NCI-H526 (cell line): ENCODE measurements around the gene MYH7B.

Experiments
- DNase-seq, 2 experiments: peaks; one replicate each; lab custom pipeline; 2025; lab: John Stamatoyannopoulos, UW

MYH7B gene

DNA sequence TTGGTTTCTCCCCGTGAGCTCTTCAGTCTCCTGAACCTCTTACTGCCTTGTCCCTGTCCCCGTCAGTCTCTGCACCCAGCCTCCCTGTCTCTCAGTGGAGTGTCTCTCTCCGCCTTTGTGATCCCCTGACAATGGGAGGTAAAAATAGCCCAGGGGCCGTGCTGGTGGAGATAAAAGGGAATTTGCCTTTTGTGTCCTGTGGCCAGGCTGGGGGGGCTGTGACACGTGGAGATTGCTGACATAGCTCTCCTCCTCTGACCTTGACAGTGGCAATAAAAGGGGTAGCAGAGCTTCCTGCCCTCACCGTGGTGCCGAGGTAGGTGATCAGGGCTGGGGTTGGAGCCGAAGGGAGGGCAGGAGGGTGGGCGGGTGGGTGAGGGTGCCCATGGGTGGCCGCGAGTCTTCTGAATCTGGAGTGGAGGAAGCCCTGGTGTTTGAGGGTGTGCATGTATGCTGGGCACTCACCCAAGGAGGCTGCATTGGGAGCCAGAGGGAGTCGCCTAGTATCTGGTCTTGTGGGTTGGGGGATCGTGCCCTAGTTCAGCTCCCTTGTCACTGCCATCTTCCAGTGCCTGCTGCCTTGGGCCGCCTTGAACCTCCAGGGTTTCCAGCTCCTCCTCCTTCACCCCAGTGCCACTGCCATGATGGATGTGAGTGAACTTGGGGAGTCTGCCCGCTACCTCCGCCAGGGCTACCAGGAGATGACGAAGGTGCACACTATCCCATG, 21.9 kb downstream of the MYH7B start:
- peak in 1 of 2 experiments; percentile 17 for DNase-seq

DNA sequence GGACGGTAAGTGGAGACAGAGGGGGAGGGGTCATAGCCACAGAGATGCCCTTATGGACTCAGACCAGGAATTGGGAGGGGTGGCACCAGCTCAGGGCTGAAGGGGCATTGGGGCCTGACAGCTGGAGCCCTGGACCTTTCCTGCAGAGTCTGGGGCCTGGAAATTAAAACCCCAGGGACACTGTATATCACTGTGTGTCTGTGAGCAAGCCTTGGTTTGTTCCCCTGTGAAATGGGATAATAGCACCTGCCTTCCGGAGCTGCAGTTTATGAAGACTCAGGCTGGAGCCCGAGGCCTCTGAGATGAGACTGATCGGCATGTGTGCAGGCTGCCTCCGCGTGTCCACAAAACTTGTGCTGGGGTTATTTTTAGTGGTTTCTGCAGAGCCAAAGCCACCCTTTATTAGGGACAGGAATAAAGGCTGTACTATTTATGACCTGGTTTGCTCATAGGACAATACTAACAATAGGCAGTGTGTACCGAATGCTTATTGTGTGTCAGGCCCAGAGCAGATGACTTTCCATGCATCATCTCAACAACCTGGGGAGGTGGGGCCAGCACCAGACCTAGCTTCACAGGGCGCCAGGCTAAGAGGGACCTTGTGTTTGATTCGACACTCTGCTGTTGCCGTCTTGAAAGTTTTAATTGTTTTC, 22.6 kb downstream of the MYH7B start:
- DNase-seq = no peak

DNA sequence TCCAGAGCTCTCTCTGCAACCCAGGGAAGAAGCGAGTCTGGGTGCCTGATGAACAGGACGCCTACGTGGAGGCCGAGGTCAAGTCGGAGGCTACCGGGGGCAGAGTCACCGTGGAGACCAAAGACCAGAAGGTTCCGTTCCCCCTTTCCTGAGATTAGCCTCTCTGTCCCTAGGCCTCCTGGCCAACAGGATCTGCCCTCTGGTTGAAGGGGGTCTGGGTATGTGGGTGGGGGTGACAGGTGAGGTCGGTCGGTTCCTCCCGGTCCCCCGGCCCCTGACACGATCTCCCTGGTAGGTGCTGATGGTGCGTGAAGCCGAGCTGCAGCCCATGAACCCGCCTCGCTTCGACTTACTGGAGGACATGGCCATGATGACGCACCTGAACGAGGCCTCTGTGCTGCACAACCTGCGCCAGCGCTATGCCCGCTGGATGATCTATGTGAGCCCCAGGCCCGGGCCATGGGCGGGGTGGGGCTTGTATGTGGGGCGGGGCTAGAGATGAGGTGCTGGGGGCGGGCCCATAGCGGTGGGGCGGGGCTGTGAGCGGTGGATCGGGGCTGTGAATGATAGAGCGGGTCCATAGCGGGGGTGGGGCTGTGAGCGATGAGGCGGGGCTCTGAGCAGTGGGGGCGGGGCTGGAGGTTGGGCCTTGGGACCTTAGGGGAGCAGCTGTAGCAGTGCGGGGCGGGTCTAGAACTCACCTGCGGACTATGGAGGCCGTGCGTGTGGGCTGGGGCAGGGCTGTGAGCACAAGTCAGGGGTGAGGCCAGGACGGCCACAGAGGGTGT, 23.9 kb downstream of the MYH7B start:
- DNase-seq = peak in 1 of 2 experiments; percentile 35

- DNase-seq = peak in 1 of 2 experiments; percentile 49
Measured at GRCh38 chr20:34980543-34981233, 25.0 kb downstream of the MYH7B start.

- no peak for DNase-seq
Measured at GRCh38 chr20:34982270-34983088, 26.8 kb downstream of the MYH7B start.

GRCh38 chr20:34983089-34983820, 27.6 kb downstream of the MYH7B start:
- no peak for DNase-seq

- peak; percentile 62 to 77 for DNase-seq
Measured at GRCh38 chr20:34983995-34984735, 28.5 kb downstream of the MYH7B start.

DNA sequence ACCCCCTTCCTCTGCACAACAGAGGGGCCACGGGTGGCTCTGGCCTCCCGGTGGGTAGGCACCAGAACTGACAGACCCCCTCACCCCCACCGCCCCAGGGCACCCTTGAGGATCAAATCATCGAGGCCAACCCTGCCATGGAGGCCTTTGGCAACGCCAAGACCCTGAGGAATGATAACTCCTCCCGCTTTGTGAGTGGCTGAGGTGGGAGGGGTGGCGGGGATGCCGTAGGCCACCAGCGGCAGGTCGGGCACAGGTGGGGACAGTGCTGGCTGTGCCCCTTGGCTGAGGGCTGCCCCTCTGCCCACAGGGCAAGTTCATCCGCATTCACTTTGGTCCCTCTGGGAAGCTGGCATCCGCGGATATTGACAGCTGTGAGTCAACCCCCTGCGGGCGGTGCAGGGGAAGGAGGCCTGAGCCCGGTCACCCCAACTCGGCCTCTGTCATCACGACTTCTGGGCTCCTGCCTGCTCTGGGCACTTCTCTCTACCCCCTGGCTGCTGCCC, 29.1 kb downstream of the MYH7B start:
- DNase-seq = no peak

- no peak for DNase-seq
Measured at GRCh38 chr20:34985461-34986310, 30.0 kb downstream of the MYH7B start.

DNA sequence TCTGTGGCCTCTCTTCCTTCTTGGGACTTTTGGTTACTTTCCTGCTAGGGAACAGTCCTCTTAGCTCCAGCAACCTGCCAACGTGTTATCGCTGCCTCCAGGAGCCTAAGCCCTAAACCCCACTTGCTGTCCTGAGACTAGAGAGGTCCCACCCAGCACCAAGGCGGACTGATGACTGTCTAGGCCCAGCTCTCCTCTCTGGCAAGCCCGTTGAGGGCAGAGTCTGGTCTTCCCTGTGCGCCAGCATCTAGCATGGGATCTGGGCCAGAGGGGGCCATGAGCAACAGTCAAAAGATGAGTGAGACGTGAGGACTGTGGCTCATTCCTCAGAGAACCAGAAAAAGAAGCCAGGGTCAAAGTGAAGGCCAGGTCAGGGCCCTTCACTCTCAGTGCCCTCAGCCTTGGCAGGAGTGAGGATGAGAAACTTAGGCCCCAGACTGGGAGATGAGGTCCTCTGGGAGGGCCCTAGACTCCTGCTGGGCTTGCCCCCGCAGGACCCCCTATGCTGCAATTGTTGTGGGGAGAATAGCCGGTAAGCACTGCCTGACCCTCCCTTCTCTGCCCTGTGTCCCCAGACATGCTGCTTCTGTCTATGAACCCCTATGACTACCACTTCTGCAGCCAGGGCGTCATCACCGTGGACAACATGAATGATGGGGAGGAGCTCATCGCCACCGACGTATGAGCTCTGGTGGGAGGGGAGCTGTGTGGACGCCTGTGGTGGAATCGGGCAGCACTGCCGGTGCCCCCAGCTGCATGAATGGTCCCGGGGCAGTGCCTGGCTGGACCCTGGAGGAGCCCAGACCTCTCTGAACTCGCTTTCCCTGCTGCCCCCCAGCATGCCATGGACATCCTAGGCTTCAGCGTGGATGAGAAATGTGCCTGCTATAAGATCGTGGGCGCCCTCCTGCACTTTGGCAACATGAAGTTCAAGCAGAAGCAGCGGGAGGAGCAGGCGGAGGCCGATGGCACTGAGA, 30.9 kb downstream of the MYH7B start:
- DNase-seq = no peak

- no peak for DNase-seq
Measured at GRCh38 chr20:34987288-34988190, 31.9 kb downstream of the MYH7B start.

GRCh38 chr20:34988191-34988540, 32.5 kb downstream of the MYH7B start:
- no peak for DNase-seq

DNA sequence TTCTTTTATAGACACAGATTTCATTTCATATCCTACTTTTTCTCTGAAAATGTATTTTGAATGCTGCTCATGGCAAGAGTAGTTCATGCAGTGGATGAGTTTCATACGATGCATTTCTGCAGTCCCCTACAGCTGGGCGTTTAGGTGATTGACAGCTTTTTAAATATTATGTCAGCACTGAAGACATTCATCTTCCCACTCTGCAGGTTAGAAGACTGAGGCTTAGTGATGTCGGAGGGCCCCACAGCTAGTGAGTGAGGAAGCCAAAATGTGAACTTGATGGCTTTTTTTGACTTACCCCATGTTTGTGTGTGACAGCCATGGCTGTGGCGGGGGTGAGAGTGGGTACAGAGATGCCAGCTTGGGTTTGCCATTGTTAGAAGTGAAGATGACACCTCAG, 33.5 kb downstream of the MYH7B start:
- DNase-seq = no peak

- DNase-seq = no peak
Measured at GRCh38 chr20:34989670-34990069, 34.0 kb downstream of the MYH7B start.

DNA sequence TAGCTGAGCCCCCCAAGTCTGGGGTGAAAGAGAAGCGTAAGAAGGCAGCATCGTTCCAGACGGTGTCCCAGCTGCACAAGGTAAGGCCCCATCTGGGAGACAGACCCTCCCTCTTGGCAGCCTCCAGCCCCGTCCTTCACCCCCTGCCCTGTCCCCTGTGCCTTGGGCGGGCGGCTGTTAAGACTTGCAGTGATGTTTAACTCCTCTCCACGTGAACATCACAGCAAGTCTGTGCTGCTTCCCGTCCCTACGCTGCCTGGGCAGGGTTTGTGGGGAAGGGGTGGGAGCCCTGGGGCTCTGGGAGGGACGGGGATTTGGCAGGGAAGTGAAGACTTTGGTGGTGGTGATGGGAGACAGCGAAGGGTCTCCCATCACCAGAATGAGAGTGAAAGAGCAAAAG, 34.6 kb downstream of the MYH7B start:
- no peak for DNase-seq

DNA sequence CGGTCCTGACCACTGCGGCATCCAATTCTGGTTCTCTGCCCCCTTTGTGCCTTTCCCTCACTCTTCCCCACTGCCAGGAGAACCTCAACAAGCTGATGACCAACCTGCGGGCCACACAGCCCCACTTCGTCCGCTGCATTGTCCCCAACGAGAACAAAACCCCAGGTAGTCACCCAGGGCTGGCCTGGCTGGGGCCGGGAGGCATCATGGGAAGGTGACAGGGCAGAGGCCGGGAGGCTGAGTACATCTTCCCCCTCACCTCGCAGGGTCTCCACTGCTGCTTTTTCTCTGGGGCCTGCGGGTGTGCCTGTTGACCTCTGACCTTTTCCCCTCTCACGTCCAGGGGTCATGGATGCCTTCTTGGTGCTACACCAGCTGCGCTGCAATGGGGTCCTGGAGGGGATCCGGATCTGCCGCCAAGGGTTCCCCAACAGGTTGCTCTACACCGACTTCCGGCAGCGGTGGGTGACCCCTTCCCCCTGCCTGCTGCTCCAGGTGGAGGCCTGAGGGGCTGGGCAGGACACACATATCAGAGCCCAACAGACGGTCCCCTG, 35.1 kb downstream of the MYH7B start:
- no peak for DNase-seq
